Measurements from ENCODE around the gene NEUROD4.
A peak's percentile ranks its signal among the peaks of the same experiment; 100 is the strongest.

- no peak for TF ChIP-seq POLR2A (IDR thresholded peaks at IDR 0.05)
- TF ChIP-seq CTCF (IDR thresholded peaks at IDR 0.05) = peak in 3 of 6 experiments; percentile 23 to 56 (median 37)
Measured at GRCh38 chr12:55072083-55072482, 52.3 kb downstream of the NEUROD4 start.

Measured in esophagus squamous epithelium (tissue), 4 donors.